CD4-positive, alpha-beta T cell treated with Interleukin-6 for 4 hours (primary cell): ENCODE results near the gene IDUA.

Experiments used
- DNase-seq: peaks from one replicate; pipeline ENCODE4 v3.0.0-alpha.2; 2020; ENCODE audit warnings: mixed read lengths

Gene IDUA

GRCh38 chr4:956531-957230, 30.2 kb upstream of the IDUA start:
- DNase-seq = no peak

GRCh38 chr4:957231-957580, 29.6 kb upstream of the IDUA start:
- no peak for DNase-seq

- DNase-seq = no peak
Measured at GRCh38 chr4:957581-958313, 29.1 kb upstream of the IDUA start.

GRCh38 chr4:958314-958665, 28.6 kb upstream of the IDUA start:
- no peak for DNase-seq

GRCh38 chr4:958696-959337, 28.0 kb upstream of the IDUA start:
- no peak for DNase-seq

GRCh38 chr4:959338-960139, 27.3 kb upstream of the IDUA start:
- DNase-seq = no peak

- DNase-seq = no peak
Measured at GRCh38 chr4:960140-960635, 26.7 kb upstream of the IDUA start.

GRCh38 chr4:960636-961350, 26.1 kb upstream of the IDUA start:
- no peak for DNase-seq

- no peak for DNase-seq
Measured at GRCh38 chr4:961351-962230, 25.3 kb upstream of the IDUA start.

GRCh38 chr4:962231-963208, 24.3 kb upstream of the IDUA start:
- no peak for DNase-seq

GRCh38 chr4:963276-964225, 23.3 kb upstream of the IDUA start:
- DNase-seq = no peak

GRCh38 chr4:964346-965025, 22.4 kb upstream of the IDUA start:
- no peak for DNase-seq

GRCh38 chr4:965048-965765, 21.6 kb upstream of the IDUA start:
- no peak for DNase-seq

- DNase-seq = no peak
Measured at GRCh38 chr4:965766-966134, 21.1 kb upstream of the IDUA start.

- DNase-seq = no peak
Measured at GRCh38 chr4:966266-967112, 20.4 kb upstream of the IDUA start.
